Measurements from ENCODE around the gene DISP2.

DNA sequence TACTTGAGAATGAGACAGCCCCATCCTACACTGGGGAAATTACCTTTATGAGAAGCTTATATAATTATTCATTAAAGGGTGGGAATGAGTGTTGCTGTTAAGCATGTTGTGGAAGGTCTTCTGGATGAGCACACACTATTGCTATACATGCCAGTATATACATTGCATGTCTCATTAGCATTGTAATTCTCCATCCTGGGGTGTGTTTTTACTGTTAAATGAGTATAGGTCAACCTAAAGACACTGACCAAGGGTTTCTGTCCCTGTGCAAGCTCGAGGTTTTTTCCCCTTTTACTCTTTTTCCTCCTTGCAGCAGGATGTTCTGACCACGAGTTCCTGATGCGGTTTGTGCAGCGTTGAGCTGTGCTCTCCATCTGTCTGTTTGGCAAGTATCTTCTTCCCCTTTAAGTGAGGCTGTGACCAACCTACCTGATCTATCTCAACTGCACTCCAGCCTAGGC, 40.4 kb downstream of the DISP2 start:
- TF ChIP-seq, protein P1, sequence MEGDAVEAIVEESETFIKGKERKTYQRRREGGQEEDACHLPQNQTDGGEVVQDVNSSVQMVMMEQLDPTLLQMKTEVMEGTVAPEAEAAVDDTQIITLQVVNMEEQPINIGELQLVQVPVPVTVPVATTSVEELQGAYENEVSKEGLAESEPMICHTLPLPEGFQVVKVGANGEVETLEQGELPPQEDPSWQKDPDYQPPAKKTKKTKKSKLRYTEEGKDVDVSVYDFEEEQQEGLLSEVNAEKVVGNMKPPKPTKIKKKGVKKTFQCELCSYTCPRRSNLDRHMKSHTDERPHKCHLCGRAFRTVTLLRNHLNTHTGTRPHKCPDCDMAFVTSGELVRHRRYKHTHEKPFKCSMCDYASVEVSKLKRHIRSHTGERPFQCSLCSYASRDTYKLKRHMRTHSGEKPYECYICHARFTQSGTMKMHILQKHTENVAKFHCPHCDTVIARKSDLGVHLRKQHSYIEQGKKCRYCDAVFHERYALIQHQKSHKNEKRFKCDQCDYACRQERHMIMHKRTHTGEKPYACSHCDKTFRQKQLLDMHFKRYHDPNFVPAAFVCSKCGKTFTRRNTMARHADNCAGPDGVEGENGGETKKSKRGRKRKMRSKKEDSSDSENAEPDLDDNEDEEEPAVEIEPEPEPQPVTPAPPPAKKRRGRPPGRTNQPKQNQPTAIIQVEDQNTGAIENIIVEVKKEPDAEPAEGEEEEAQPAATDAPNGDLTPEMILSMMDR (IDR thresholded peaks at IDR 0.05; ENCODE audit: insufficient read depth, low read depth, low read length): no peak
- TF ChIP-seq EZH2 (IDR thresholded peaks at IDR 0.05; ENCODE audit: insufficient read depth, low read length): no peak
